Measurements from ENCODE around the gene IL1B.

GRCh38 chr2:112849956-112850355, 13.4 kb upstream of the IL1B start:
- TF ChIP-seq POLR2AphosphoS5 (IDR thresholded peaks at IDR 0.05) = no peak
- no peak for TF ChIP-seq CTCF (IDR thresholded peaks at IDR 0.05)
- no peak for TF ChIP-seq POLR2A (IDR thresholded peaks at IDR 0.05; ENCODE audit: low read depth)
- TF ChIP-seq EP300 (IDR thresholded peaks at IDR 0.05) = no peak

All from esophagus muscularis mucosa (tissue), 4 donors.